Eye (tissue), 1 donor: ENCODE results near the gene GNG10.
"Not testable (repeated sequence)": the region's sequence is repeated elsewhere in the genome, so short reads cannot be mapped to it uniquely, and the experiment has no call there.

Source experiments
- DNase-seq: peaks from one replicate; pipeline ENCODE4 v3.0.0-alpha.2; 2015

Gene GNG10

DNA sequence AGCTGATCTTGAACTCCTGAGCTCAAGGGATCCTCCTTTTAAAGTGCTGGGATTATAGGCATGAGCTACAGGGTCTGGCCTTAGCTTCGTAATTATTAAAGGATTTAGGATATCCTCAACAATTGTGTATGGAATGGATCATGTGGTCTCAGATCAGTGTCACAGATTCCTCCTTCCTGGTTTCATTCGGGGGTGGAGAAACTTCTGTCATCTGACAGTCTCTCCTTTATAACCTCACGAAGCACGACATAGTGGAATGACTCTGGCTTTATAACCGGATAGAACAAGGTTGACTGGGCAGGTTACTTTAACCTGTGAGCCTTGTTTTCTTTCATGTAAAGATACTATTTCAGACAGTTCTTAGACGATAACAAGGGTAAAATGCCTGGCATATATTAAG, 4.4 kb upstream of the GNG10 start:
- DNase-seq, result no peak

DNA sequence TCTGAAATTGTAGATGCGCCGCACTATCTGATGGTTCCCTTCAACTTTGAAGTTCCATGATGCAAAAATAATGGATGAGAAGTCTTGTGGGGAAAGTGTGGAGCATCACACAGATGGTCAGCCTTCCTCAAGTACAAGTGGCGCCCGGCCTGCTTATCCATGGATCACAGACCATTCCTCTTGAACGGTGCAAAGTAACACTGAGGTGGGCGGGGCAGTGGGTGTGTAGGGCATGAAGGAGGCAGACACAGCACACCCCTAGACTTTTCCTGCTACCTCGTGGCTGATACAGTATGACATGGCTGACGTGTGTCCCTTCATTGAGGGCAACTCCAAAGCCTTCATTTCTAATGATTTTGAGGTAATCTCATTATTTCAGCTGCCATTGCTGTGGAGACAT, 2.5 kb upstream of the GNG10 start:
- DNase-seq, result no peak

DNA sequence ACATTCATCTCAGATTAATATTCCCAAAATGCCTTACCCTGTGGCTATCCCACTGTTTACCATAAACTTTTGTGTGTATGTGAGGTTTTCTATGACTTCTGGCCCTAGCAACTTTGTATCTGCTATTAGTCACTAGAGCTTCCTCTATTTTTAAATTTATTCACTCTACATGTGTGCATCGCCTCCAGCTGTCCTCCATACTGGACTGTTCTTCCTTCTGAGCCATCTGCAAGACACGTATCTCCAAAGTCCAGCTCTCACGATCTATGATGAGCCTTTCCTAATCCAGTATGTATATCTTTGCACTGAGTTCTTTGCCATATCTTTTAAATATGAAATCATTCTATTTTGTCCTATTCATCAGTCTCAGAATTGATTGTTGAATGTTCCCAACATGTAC, 1.7 kb upstream of the GNG10 start:
- no peak for DNase-seq

DNA sequence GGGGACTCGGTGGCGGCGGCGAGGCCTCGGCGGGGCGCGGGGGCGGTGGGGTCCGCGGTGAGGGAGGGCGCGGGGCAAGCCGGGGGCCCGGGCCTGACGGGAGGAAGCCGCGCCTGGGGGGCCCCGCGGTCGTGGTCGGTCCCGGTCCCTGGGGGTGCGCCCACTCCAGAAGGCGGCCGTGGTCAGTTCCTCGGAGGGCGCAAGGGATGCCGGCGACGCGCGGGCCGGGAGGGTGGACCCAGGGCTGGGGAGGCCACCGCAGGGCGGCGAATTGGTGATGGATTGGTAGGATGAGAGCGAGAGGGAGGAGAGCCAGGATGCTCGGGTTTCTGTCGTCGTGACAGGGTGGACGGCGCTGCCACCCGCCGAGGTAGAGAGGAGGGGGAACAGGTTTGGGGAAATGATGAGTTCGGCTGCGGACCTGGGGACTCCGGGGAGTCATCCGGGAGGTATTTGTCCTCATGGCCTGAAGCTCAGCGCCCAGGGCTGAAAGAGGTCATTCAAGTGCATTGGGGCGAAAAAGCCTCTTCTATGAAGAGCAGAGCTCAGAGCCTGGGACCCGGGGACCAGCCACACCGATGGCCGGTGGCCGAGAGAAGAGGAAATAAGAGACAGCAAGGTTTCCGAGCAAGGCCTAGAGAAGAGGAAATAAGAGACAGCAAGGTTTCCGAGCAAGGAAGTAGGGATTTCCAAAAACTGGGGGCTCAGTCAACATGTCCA, 557 bp downstream of the GNG10 start:
- DNase-seq, result peak; percentile 85

DNA sequence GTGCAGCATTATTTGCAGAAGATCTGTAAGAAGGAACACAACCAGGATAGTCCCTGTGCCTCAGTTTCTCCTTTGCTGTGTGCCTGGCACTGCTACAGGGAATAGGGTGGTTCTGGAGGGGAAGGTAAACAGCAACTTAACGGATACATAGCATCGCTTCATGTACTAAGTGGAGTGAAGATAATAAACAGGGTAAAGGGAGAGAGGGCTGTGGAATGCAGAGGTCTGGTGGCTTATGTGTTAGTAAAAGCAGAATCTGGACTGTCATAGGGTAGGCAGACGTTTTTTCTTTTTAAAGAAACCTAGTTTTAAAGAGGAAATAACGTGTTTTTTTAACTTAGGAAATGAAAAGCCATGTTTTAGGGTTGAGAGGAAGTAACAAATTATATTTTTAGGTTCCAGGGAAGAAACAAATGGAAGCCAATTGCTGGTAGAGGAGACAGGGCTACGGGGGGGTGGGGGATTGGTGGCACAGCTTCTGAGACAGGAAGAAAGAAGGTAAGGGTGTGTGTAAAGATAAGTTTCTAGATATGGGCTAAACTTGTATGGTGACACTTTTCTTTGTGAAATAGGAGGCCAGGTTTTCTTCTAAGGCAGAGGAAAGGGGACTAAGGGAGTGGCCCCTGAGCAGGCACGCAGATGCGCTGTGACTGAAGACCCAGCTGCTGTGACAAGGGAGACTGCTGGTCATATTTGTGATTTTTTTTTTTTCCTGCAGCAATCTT, 1.3 kb downstream of the GNG10 start:
- no peak for DNase-seq

DNA sequence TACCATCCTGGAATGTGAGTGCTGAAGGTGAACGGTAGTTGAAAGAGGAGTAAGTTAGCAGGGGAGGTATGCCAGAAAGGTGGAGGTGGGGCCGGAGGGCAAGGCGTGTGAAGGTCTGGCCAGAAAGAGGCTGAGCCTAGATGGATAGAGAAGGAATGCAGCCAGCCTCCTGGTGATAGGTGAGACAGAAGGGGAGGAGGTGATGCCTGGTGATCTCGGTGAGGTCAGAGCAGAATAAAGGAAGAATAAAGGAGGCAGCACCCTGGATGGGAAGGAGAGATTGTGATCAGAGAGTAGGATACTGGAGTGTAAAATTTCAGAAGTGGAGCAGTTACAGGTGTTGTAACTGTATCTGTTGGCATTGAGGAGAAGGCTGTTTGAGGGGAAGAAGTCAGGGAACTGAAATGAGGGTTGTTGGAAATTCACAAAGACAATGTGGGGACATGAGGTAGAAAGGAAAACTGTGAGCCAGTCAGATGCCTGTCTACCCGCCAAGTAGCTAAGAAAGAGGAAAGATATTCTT, 2.0 kb downstream of the GNG10 start:
- DNase-seq, result no peak

DNA sequence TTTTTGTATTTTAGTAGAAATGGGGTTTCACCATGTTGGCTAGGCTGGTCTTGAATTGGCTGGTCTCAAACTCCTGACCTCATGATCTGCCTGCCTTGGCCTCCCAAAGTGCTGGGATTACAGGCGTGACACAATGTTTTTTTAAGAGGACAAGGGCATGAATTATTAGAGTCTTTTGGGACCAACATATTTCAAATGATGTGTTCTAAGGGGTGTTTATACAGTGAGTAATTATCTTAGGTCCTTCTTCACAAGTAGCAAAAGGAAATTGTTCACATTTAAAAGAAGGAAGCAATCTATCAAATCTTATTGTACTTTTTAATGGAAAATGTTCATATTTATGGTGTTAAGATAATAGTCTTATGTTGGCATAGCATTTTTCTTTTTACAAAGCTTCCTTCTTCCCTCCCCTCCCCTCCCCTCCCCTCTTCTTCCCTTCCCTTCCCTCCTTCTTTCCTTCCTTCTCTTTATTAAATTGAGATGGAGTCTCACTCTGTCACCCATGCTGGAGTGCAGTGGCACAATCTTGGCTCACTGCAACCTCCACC, 6.7 kb downstream of the GNG10 start:
- no peak for DNase-seq

GRCh38 chr9:111668601-111669000, 7.2 kb downstream of the GNG10 start:
- not testable (repeated sequence) for DNase-seq

DNA sequence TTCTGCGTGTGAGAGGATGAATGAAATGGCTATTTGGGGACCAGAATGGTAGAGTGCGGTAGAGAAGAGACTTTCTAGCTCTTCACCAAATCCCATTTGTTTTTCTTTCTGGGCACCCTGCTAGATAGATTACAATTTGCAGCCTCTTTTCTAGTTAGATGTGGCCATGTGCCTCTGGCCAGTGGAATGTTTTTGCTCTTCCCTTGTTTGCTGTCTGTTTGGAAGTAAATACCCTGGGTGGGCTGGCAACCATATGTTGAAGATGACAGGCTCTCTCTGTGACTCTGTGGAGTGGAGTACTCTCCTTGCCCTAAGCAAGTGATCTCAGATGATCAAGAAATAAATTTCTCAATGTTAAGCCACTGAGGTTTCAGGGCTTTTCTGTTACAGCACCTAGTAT, 12.9 kb downstream of the GNG10 start:
- DNase-seq, result no peak

DNA sequence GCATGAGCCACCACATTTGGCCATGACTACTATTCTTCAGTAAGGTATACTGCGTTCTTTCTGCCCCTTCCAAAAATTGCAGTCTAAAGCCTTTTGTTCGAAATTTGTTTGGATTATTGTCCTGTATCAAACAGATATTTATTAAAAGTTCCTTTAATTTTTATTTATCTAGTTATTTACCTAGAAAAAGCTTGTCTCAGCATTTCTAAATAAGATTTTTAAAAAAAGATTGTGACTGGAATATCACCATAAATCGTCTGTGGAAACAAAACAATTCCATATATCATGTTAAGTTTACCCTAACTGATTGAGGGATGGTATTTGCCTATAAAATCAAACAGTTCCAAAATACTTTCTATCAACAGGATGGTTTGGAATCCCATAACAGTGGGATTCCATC, 14.7 kb downstream of the GNG10 start:
- no peak for DNase-seq

DNA sequence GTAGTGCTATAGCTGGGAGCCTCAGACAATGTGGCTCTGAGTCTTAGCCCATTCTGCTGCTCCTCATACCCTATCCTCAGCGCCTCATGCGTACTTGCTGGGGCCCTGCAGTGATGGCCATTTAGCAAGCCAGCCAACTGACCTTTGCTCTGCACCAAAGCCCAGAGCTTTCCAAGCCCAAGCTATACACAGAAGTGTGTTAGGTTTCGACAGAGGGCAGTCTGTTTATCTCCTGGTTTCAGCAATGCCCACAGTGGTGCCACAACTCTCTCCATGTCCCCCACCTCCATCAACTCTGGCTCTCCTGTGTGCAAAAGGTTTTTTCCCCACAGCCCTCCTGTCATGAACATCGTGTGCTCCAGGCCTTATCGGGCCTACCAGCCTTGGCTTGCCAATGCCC, 16.9 kb downstream of the GNG10 start:
- no peak for DNase-seq

DNA sequence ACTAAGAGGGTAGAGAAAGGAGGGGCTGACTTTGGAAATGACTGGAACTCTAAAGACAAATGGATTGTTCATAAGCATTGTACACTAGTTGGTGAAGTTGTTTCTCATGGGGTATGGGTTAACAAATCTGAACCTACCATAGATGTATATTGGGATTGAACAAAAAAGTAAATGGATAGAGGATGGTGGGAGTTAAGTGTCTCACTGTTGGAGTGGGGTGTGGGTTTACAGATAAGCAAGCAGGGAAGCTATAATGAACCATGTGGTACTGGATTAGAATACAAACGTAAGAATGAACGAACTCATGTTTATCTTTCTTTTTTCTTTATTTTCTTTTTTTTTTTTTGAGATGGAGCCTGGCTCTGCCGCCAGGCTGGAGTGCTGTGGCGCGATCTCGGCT, 17.8 kb downstream of the GNG10 start:
- DNase-seq, result no peak

DNA sequence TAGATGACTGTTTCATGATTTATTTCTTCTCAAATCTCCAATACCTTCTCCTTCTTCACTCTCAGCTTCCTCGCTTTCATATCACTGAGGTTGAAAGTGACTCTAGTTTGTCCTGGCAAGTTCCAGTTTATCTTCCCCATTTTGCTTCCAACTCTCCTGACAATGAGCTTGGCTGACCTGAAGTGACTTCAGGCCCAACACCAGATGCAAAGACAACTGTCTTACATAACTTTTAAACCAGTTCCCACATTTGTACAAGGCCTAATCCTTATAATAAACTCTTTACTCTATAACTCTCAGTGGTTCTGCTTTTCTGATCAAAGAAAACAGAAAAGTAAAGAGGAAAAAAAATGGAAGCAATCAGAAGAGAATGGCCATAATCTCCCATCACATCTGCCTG, 22.0 kb downstream of the GNG10 start:
- no peak for DNase-seq

DNA sequence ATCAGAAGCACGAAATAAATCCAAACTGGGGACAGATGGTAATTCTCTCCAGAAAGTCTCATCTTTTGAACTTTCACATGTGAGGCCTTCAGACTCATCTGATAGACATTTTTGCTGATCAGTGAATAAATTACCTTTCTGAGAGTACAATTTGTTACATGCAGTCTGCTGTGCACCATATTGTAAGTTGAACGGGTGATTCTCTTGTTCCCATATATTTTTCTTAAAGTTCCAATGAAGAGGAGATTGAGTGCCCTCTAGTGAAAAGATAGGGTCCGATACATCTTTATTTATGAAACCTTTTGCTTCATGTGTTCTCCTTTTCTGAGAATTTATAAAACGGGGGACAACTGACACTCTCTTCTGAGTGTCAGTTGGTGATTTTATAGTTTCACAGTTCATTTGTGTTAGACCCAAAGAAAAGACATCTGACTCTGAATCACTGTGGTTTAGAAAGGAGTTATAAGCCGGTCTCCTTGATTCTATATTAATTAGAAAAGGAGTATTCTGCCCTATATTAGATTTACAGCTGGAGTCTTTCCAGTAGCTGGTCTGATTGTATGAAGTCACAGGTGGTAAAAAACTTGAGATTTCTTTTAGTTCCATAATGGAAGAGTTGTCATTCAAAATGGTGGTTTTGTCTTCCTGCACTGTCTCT, 30.4 kb downstream of the GNG10 start:
- peak; percentile 58 for DNase-seq

DNA sequence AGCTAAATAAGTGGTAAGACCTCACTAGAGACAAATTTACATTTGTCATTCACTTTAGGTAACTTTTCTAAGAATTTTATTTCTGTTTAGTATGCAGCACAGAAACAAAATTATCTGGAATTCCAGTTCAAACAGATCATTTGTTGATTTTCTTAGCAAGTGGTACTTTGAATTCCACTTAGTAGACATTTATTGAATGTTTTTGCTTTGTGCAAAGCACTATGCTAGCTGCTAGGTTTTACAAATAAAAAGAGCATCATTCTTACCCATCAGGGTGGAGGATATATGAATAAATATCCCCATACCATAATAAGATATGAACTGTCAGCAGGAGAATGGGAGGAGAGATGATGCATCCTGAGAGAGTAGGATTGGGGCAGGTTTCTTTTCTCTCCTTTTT, 35.4 kb downstream of the GNG10 start:
- no peak for DNase-seq

- no peak for DNase-seq
These were observed 39.4 kb downstream of the GNG10 start for GRCh38 chr9:111700776-111701175.

GRCh38 chr9:111704503-111704902, 43.1 kb downstream of the GNG10 start:
- DNase-seq, result no peak

DNA sequence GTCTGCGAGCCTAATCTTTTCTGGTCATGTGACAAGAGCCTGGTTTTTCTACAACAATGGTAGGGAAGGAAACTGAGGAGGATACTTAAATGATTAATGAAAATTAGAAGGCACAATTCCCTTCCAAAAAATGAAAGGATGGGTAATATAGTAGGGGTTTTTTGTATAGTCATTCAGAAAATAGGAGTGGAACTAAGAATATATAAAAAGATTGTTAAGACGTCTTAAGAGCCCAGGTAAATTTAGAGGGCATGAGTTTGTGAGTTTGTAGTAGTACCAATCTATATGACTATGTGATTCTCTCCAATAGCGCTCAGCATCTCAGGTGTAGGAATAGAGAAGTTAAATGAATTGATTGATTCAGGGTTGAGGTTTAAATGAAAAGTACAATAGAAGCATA, 50.1 kb downstream of the GNG10 start:
- no peak for DNase-seq

- no peak for DNase-seq
These were observed 51.0 kb downstream of the GNG10 start for GRCh38 chr9:111712369-111712768.

DNA sequence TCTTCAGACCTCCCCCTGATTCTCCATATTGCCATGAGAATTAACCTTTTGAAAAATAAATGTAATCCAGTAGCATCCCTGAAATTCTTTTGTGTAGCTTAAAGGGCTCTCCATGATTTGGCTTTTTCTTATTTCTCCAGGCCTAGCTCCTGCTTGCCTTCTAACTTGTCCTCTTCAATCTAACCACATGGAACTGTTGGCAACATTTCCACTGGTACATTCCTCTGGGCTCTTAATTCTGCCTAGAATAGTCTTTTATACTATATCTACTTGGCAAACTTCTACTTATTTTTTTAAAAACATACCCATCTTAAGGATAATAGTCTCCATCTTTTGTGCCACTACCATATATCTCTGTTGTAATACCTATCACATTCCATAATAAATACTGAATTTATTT, 54.1 kb downstream of the GNG10 start:
- DNase-seq, result no peak

GRCh38 chr9:111719541-111719940, 58.1 kb downstream of the GNG10 start:
- DNase-seq, result no peak
